ENCODE results near the gene SGCA. TPM values are rescaled to one million over a fixed set of nuclear protein-coding genes. Genes with fewer than 3 reads are reported as not detected.

The SGCA gene
- total RNA-seq, 1 donor: not detected

- H3K4me3 ChIP-seq (ENCODE audit: insufficient read depth, low read length): no peak overlapping the region
- H2AFZ ChIP-seq (ENCODE audit: low read length): no peak overlapping the region
- peaks cover 68% of the 10 kb centered on the region for H3K36me3 ChIP-seq (ENCODE audit: insufficient read depth, low read length)
- no peak for TF ChIP-seq CTCF (IDR thresholded peaks at IDR 0.05; ENCODE audit: extremely low read depth, low read depth, low read length)
- no peaks in the 10 kb centered on the region for H3K9me3 ChIP-seq (ENCODE audit: low read depth, low read length)
- no peak overlapping the region for H3K27ac ChIP-seq (ENCODE audit: low read depth, low read length)
- peaks cover 67% of the 10 kb centered on the region for H4K20me1 ChIP-seq (ENCODE audit: insufficient read depth, low read length)
- H3K4me1 ChIP-seq (ENCODE audit: insufficient read depth, low read length): peaks cover 16% of the 10 kb centered on the region
- no peak overlapping the region for H3K4me2 ChIP-seq (ENCODE audit: insufficient read depth, low read length)
- H3K27me3 ChIP-seq (ENCODE audit: insufficient read depth, low read length): no peaks in the 10 kb centered on the region
- peaks cover 30% of the 10 kb centered on the region for H3K79me2 ChIP-seq (ENCODE audit: insufficient read depth, low read length)
- DNase-seq (ENCODE audit: insufficient read length, low spot score, missing footprints): no peak
Observed at GRCh38 chr17:50137042-50137441, 28.8 kb upstream of the SGCA start.

- TF ChIP-seq CTCF (IDR thresholded peaks at IDR 0.05; ENCODE audit: extremely low read depth, low read depth, low read length): no peak
- no peak overlapping the region for H3K4me3 ChIP-seq (ENCODE audit: insufficient read depth, low read length)
- H3K36me3 ChIP-seq (ENCODE audit: insufficient read depth, low read length): peaks cover 84% of the 10 kb centered on the region
- peaks cover 53% of the 10 kb centered on the region for H3K79me2 ChIP-seq (ENCODE audit: insufficient read depth, low read length)
- no peaks in the 10 kb centered on the region for H3K9me3 ChIP-seq (ENCODE audit: low read depth, low read length)
- DNase-seq (ENCODE audit: insufficient read length, low spot score, missing footprints): peak; percentile 38
- no peaks in the 10 kb centered on the region for H3K27me3 ChIP-seq (ENCODE audit: insufficient read depth, low read length)
- H3K27ac ChIP-seq (ENCODE audit: low read depth, low read length): peak overlapping the region; percentile 36
- H4K20me1 ChIP-seq (ENCODE audit: insufficient read depth, low read length): peaks cover 76% of the 10 kb centered on the region
- H3K4me1 ChIP-seq (ENCODE audit: insufficient read depth, low read length): peaks cover 3% of the 10 kb centered on the region
- no peak overlapping the region for H2AFZ ChIP-seq (ENCODE audit: low read length)
- no peak overlapping the region for H3K4me2 ChIP-seq (ENCODE audit: insufficient read depth, low read length)
Observed at GRCh38 chr17:50139185-50139783, 26.5 kb upstream of the SGCA start.

- Histone ChIP-seq H3K27ac (ENCODE audit: low read depth, low read length) (no peak overlapping the region), H3K9me3 (ENCODE audit: low read depth, low read length) (no peaks in the 10 kb centered on the region), H3K4me2 (ENCODE audit: insufficient read depth, low read length) (no peak overlapping the region), H3K4me3 (ENCODE audit: insufficient read depth, low read length) (no peak overlapping the region), H3K36me3 (ENCODE audit: insufficient read depth, low read length) (peaks cover 87% of the 10 kb centered on the region), H3K27me3 (ENCODE audit: insufficient read depth, low read length) (no peaks in the 10 kb centered on the region), H2AFZ (ENCODE audit: low read length) (no peak overlapping the region), H4K20me1 (ENCODE audit: insufficient read depth, low read length) (peaks cover 80% of the 10 kb centered on the region), H3K4me1 (ENCODE audit: insufficient read depth, low read length) (no peaks in the 10 kb centered on the region), H3K79me2 (ENCODE audit: insufficient read depth, low read length) (peaks cover 62% of the 10 kb centered on the region)
- peak; percentile 100 for DNase-seq (ENCODE audit: insufficient read length, low spot score, missing footprints)
- TF ChIP-seq CTCF (IDR thresholded peaks at IDR 0.05; ENCODE audit: extremely low read depth, low read depth, low read length): peak; percentile 92
Observed at GRCh38 chr17:50139950-50140885, 25.6 kb upstream of the SGCA start.

All from osteoblast (primary cell).